ENCODE data around the gene ATP6V0D1. TPM values are rescaled to one million over a fixed set of nuclear protein-coding genes. Genes with fewer than 3 reads are reported as not detected.

Gene ATP6V0D1
- total and polyA plus RNA-seq, 2 experiments from 2014 or later, result 20.6 to 68.7 TPM

GRCh38 chr16:67388191-67388590, 92.8 kb downstream of the ATP6V0D1 start (continued):
- no peak for TF ChIP-seq ETS1 (IDR thresholded peaks at IDR 0.05)

Small RNA genes lying within 50 kb of the gene (small RNA-seq; reads per million reads assigned to genes)
- not detected for gene RNU1-123P (ENCODE audit: low replicate concordance)

Other genes starting within 250 kb of the ATP6V0D1 start
- gene FHOD1, start 233.7 kb downstream of the ATP6V0D1 start, total RNA-seq (2014; rRNA removed; shearing (Covaris generic)), result 48.2 and 52.7 TPM in 2 replicates
- 26.2 and 28.4 TPM in 2 replicates for gene FHOD1, start 233.7 kb downstream of the ATP6V0D1 start, polyA plus RNA-seq (2016; fragmentation: Nextera tagmentation; extraction: Ambion mirVana)
- 5.4 and 6.4 TPM in 2 replicates for gene SLC9A5, start 232.2 kb downstream of the ATP6V0D1 start, total RNA-seq (2014; rRNA removed; shearing (Covaris generic))
- 3.4 and 4.5 TPM in 2 replicates for gene SLC9A5, start 232.2 kb downstream of the ATP6V0D1 start, polyA plus RNA-seq (2016; fragmentation: Nextera tagmentation; extraction: Ambion mirVana)
- gene PLEKHG4, start 201.6 kb downstream of the ATP6V0D1 start, total RNA-seq (2014; rRNA removed; shearing (Covaris generic)), result 10.3 and 17.1 TPM in 2 replicates
- 3.2 and 4.9 TPM in 2 replicates for gene PLEKHG4, start 201.6 kb downstream of the ATP6V0D1 start, polyA plus RNA-seq (2016; fragmentation: Nextera tagmentation; extraction: Ambion mirVana)
- gene KCTD19, start 154.4 kb downstream of the ATP6V0D1 start, total RNA-seq (2014; rRNA removed; shearing (Covaris generic)), result 0.31 TPM in 1 of 2 replicates, not detected in the other
- gene KCTD19, start 154.4 kb downstream of the ATP6V0D1 start, polyA plus RNA-seq (2016; fragmentation: Nextera tagmentation; extraction: Ambion mirVana), result 0.61 and 0.65 TPM in 2 replicates
- 1.2 TPM in 1 of 2 replicates, not detected in the other for gene LRRC36, start 154.3 kb downstream of the ATP6V0D1 start, total RNA-seq (2014; rRNA removed; shearing (Covaris generic))
- not detected in 2 replicates for gene LRRC36, start 154.3 kb downstream of the ATP6V0D1 start, polyA plus RNA-seq (2016; fragmentation: Nextera tagmentation; extraction: Ambion mirVana)
- 0.28 TPM in 1 of 2 replicates, not detected in the other for gene TPPP3, start 87.7 kb downstream of the ATP6V0D1 start, total RNA-seq (2014; rRNA removed; shearing (Covaris generic))
- 0.26 and 1.3 TPM in 2 replicates for gene TPPP3, start 87.7 kb downstream of the ATP6V0D1 start, polyA plus RNA-seq (2016; fragmentation: Nextera tagmentation; extraction: Ambion mirVana)
- gene ZDHHC1, start 64.7 kb downstream of the ATP6V0D1 start, total RNA-seq (2014; rRNA removed; shearing (Covaris generic)), result 2.3 and 2.7 TPM in 2 replicates
- 1.4 and 1.6 TPM in 2 replicates for gene ZDHHC1, start 64.7 kb downstream of the ATP6V0D1 start, polyA plus RNA-seq (2016; fragmentation: Nextera tagmentation; extraction: Ambion mirVana)
- 23.0 and 25.1 TPM in 2 replicates for gene HSD11B2, start 50.0 kb downstream of the ATP6V0D1 start, total RNA-seq (2014; rRNA removed; shearing (Covaris generic))
- gene HSD11B2, start 50.0 kb downstream of the ATP6V0D1 start, polyA plus RNA-seq (2016; fragmentation: Nextera tagmentation; extraction: Ambion mirVana), result 14.8 and 16.6 TPM in 2 replicates
- gene AGRP, start 2.4 kb upstream of the ATP6V0D1 start, total RNA-seq (2014; rRNA removed; shearing (Covaris generic)), result not detected in 2 replicates
- gene AGRP, start 2.4 kb upstream of the ATP6V0D1 start, polyA plus RNA-seq (2016; fragmentation: Nextera tagmentation; extraction: Ambion mirVana), result not detected in 2 replicates
- gene RIPOR1, start 47.7 kb upstream of the ATP6V0D1 start, total RNA-seq (2014; rRNA removed; shearing (Covaris generic)), result 7.4 and 22.4 TPM in 2 replicates
- gene RIPOR1, start 47.7 kb upstream of the ATP6V0D1 start, polyA plus RNA-seq (2016; fragmentation: Nextera tagmentation; extraction: Ambion mirVana), result 6.8 and 7.6 TPM in 2 replicates
- 64.5 and 81.0 TPM in 2 replicates for gene CTCF, start 81.4 kb upstream of the ATP6V0D1 start, total RNA-seq (2014; rRNA removed; shearing (Covaris generic))
- 67.7 and 72.3 TPM in 2 replicates for gene CTCF, start 81.4 kb upstream of the ATP6V0D1 start, polyA plus RNA-seq (2016; fragmentation: Nextera tagmentation; extraction: Ambion mirVana)
- gene CARMIL2, start 164.0 kb upstream of the ATP6V0D1 start, total RNA-seq (2014; rRNA removed; shearing (Covaris generic)), result 14.0 and 17.4 TPM in 2 replicates
- gene CARMIL2, start 164.0 kb upstream of the ATP6V0D1 start, polyA plus RNA-seq (2016; fragmentation: Nextera tagmentation; extraction: Ambion mirVana), result 17.4 and 23.4 TPM in 2 replicates
- 51.7 and 56.9 TPM in 2 replicates for gene ACD, start 179.1 kb upstream of the ATP6V0D1 start, total RNA-seq (2014; rRNA removed; shearing (Covaris generic))
- gene ACD, start 179.1 kb upstream of the ATP6V0D1 start, polyA plus RNA-seq (2016; fragmentation: Nextera tagmentation; extraction: Ambion mirVana), result 38.7 and 41.3 TPM in 2 replicates
- gene PARD6A, start 179.8 kb upstream of the ATP6V0D1 start, total RNA-seq (2014; rRNA removed; shearing (Covaris generic)), result 15.1 and 15.7 TPM in 2 replicates
- 9.1 and 11.1 TPM in 2 replicates for gene PARD6A, start 179.8 kb upstream of the ATP6V0D1 start, polyA plus RNA-seq (2016; fragmentation: Nextera tagmentation; extraction: Ambion mirVana)
- gene ENKD1, start 185.6 kb upstream of the ATP6V0D1 start, total RNA-seq (2014; rRNA removed; shearing (Covaris generic)), result 10.2 and 11.6 TPM in 2 replicates
- 10.1 and 11.8 TPM in 2 replicates for gene ENKD1, start 185.6 kb upstream of the ATP6V0D1 start, polyA plus RNA-seq (2016; fragmentation: Nextera tagmentation; extraction: Ambion mirVana)
- 0.87 and 8.2 TPM in 2 replicates for gene C16orf86, start 185.7 kb upstream of the ATP6V0D1 start, total RNA-seq (2014; rRNA removed; shearing (Covaris generic))
- 0.90 and 1.1 TPM in 2 replicates for gene C16orf86, start 185.7 kb upstream of the ATP6V0D1 start, polyA plus RNA-seq (2016; fragmentation: Nextera tagmentation; extraction: Ambion mirVana)
- 27.5 and 34.3 TPM in 2 replicates for gene GFOD2, start 238.2 kb upstream of the ATP6V0D1 start, total RNA-seq (2014; rRNA removed; shearing (Covaris generic))
- gene GFOD2, start 238.2 kb upstream of the ATP6V0D1 start, polyA plus RNA-seq (2016; fragmentation: Nextera tagmentation; extraction: Ambion mirVana), result 16.5 and 19.3 TPM in 2 replicates